GM12878 (cell line): ENCODE results near the gene SOCS1.

Source experiments
- BCLAF1 ChIP-seq: fragments of 450-650 bp; IDR thresholded peaks from 2 replicates; pipeline ENCODE4 v1.6.1; 2017; ENCODE audit warnings: antibody characterized with exemption, mild to moderate bottlenecking, moderate library complexity
- CREB1 ChIP-seq: IDR thresholded peaks from 2 replicates; pipeline ENCODE4 v1.6.1; 2012; ENCODE audit warnings: low read depth, mild to moderate bottlenecking, inconsistent platforms
- CTCF ChIP-seq, 3 experiments: IDR thresholded peaks in 2 of 3; conservative IDR thresholded peaks in 1 of 3; 2 replicates each; pipeline ENCODE4 v1.5.1; 2011; ENCODE audit warnings: low read depth in 3 of 3, low read length in 3 of 3, mild to moderate bottlenecking in 3 of 3, control low read depth in 2 of 3, moderate library complexity in 2 of 3, inconsistent platforms in 1 of 3, mixed read lengths in 1 of 3; ENCODE audit not compliant: control insufficient read depth in 2 of 3, insufficient read depth in 1 of 3; ENCODE audit errors: extremely low read depth in 1 of 3
- ESRRA ChIP-seq: IDR thresholded peaks from 2 replicates; pipeline ENCODE4 v1.6.1; 2012; ENCODE audit warnings: mild to moderate bottlenecking, low read length, improper control_type of control experiment
- LARP7 ChIP-seq: fragments of 450-650 bp; IDR thresholded peaks from 2 replicates; pipeline ENCODE4 v1.6.1; 2017; ENCODE audit warnings: mild to moderate bottlenecking
- MYC ChIP-seq: IDR thresholded peaks from 2 replicates; pipeline ENCODE4 v1.6.1; 2011; ENCODE audit warnings: mild to moderate bottlenecking, low read length, moderate library complexity, inconsistent platforms; ENCODE audit not compliant: insufficient read depth, insufficient replicate concordance, insufficient read length, severe bottlenecking
- NFIC ChIP-seq: IDR thresholded peaks from 2 replicates; pipeline ENCODE4 v1.6.1; 2012; ENCODE audit warnings: low read depth, mild to moderate bottlenecking, inconsistent platforms, low read length, moderate library complexity
- NRF1 ChIP-seq: conservative IDR thresholded peaks from 2 replicates; pipeline ENCODE4 v1.6.1; 2011; ENCODE audit warnings: mild to moderate bottlenecking, low read depth, low read length, improper control_type of control experiment
- POLR2A ChIP-seq: IDR thresholded peaks from 2 replicates; pipeline ENCODE4 v1.6.1; 2011; ENCODE audit warnings: low read depth, mild to moderate bottlenecking, low read length
- RAD21 ChIP-seq: IDR thresholded peaks from 2 replicates; pipeline ENCODE4 v1.6.1; 2011; ENCODE audit warnings: mild to moderate bottlenecking, low read depth, low read length, moderate library complexity; ENCODE audit not compliant: insufficient read depth
- SRF ChIP-seq, 2 experiments: IDR thresholded peaks; 2 replicates each; pipeline ENCODE4 v1.6.1; 2011; ENCODE audit warnings: low read depth in 2 of 2, low read length in 2 of 2, mild to moderate bottlenecking in 1 of 2, moderate library complexity in 1 of 2

GRCh38 chr16:11259655-11260595, 3.9 kb upstream of the SOCS1 start:
- no peak for TF ChIP-seq CTCF (IDR thresholded peaks at IDR 0.05 in 2 of 3, conservative IDR thresholded peaks at IDR 0.05 in 1 of 3; ENCODE audit: control insufficient read depth in 2 of 3, extremely low read depth in 1 of 3, insufficient read depth in 1 of 3, low read depth in 3 of 3, low read length in 3 of 3)
- TF ChIP-seq SRF (IDR thresholded peaks at IDR 0.05; ENCODE audit: low read depth in 2 of 2, low read length in 2 of 2) = no peak
- TF ChIP-seq BCLAF1 = no peak
- no peak for TF ChIP-seq MYC
- no peak for TF ChIP-seq NFIC
- TF ChIP-seq CREB1 = no peak
- TF ChIP-seq NRF1 = no peak
- TF ChIP-seq LARP7 = no peak
- no peak for TF ChIP-seq ESRRA
- no peak for TF ChIP-seq POLR2A
- no peak for TF ChIP-seq RAD21
